Endothelial cell of umbilical vein (primary cell): ENCODE results near the gene SGCD.

Source experiments
- EZH2 ChIP-seq: IDR thresholded peaks from 2 replicates; pipeline ENCODE4 v1.6.1; 2012; ENCODE audit warnings: borderline replicate concordance, low read depth, mild to moderate bottlenecking, moderate library complexity, low read length, inconsistent platforms; ENCODE audit not compliant: severe bottlenecking
- FOS ChIP-seq: IDR thresholded peaks from 2 replicates; pipeline ENCODE4 v1.6.1; 2011; ENCODE audit warnings: mild to moderate bottlenecking, low read length, moderate library complexity, borderline replicate concordance; ENCODE audit not compliant: insufficient read depth
- JUN ChIP-seq: IDR thresholded peaks from 2 replicates; pipeline ENCODE4 v1.6.1; 2011; ENCODE audit warnings: borderline replicate concordance, low read depth; ENCODE audit not compliant: insufficient read length, insufficient read depth
- MYC ChIP-seq: IDR thresholded peaks from one replicate; pipeline ENCODE4 v1.6.1; 2011; ENCODE audit warnings: mild to moderate bottlenecking, low read depth, low read length
- POLR2A ChIP-seq: IDR thresholded peaks from 2 replicates; pipeline ENCODE4 v1.6.1; 2012; ENCODE audit warnings: low read depth, mild to moderate bottlenecking, control low read depth, low read length
- POLR2AphosphoS5 ChIP-seq: IDR thresholded peaks from 2 replicates; pipeline ENCODE4 v1.6.1; 2012; ENCODE audit warnings: low read depth, mild to moderate bottlenecking, control low read depth, low read length, moderate library complexity; ENCODE audit not compliant: insufficient read depth
- TF ChIP-seq, protein P1 (sequence below): IDR thresholded peaks from 2 replicates; pipeline ENCODE4 v1.6.1; 2011; ENCODE audit not compliant: insufficient read depth, insufficient read length
- TF ChIP-seq, protein P2 (sequence below), 2 donors: IDR thresholded peaks; 1 replicate in 1 of 2; 2 replicates in 1 of 2; pipeline ENCODE4 v1.5.1; 2011; ENCODE audit warnings: low read length in 2 of 2, mild to moderate bottlenecking in 2 of 2, moderate library complexity in 2 of 2, control low read depth in 1 of 2, inconsistent platforms in 1 of 2, low read depth in 1 of 2; ENCODE audit not compliant: insufficient read depth in 1 of 2; ENCODE audit errors: extremely low read depth in 1 of 2

DNA sequence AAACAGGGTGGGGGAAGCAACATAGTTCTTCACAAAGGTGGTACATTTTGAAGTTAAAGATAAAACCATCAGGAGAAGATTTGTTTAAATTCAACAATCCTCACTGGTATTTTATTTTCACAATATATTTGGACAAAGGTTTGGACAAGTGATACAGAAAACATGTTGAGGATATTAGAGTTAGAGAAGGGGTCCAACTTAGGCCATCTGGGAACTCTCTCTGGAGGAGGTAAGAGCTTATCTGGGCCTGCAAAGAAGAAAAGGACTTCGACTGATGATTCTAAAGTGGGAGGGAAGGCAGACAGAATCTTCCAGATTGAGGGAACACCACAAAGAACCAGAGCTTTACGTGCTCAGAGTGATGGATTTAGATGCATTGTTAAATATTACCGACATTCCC, 58.5 kb downstream of the SGCD start:
- TF ChIP-seq, protein P1, sequence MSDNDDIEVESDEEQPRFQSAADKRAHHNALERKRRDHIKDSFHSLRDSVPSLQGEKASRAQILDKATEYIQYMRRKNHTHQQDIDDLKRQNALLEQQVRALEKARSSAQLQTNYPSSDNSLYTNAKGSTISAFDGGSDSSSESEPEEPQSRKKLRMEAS = no peak
- no peak for TF ChIP-seq EZH2
- no peak for TF ChIP-seq JUN
- TF ChIP-seq, protein P2, sequence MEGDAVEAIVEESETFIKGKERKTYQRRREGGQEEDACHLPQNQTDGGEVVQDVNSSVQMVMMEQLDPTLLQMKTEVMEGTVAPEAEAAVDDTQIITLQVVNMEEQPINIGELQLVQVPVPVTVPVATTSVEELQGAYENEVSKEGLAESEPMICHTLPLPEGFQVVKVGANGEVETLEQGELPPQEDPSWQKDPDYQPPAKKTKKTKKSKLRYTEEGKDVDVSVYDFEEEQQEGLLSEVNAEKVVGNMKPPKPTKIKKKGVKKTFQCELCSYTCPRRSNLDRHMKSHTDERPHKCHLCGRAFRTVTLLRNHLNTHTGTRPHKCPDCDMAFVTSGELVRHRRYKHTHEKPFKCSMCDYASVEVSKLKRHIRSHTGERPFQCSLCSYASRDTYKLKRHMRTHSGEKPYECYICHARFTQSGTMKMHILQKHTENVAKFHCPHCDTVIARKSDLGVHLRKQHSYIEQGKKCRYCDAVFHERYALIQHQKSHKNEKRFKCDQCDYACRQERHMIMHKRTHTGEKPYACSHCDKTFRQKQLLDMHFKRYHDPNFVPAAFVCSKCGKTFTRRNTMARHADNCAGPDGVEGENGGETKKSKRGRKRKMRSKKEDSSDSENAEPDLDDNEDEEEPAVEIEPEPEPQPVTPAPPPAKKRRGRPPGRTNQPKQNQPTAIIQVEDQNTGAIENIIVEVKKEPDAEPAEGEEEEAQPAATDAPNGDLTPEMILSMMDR (IDR thresholded peaks at IDR 0.05; ENCODE audit: extremely low read depth in 1 of 2, insufficient read depth in 1 of 2, low read depth in 1 of 2, low read length in 2 of 2) = no peak
- TF ChIP-seq POLR2A = no peak
- no peak for TF ChIP-seq POLR2AphosphoS5
- no peak for TF ChIP-seq MYC
- no peak for TF ChIP-seq FOS
